ENCODE results near the gene WNT10A. TPM values are rescaled to one million over a fixed set of nuclear protein-coding genes. Genes with fewer than 3 reads are reported as not detected.
A peak's percentile ranks its signal among the peaks of the same experiment; 100 is the strongest.

WNT10A gene
- total RNA-seq, 1 donor from 2014 or later = not detected

DNA sequence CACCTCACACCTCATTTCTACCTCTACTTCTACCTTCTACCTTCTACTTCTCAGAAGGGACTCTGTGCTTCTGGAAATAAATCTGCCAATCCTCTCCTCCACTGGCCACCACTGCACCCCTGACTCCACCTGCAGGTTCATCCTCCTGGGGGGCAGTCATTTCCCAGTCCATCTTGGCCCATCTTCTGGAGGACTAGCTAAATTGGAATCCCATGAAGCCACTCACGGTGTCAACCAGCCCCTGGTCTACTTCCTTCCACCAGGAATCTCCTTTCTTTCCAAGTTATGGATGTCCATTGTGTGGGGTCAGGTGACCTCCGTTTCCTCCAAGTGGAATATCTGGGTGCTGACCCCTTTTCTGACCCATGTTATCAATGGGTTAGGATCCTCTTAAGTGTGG, 3.9 kb downstream of the WNT10A start:
- Histone ChIP-seq H3K27me3 (peaks cover 100% of the 10 kb centered on the region), H4K20me1 (ENCODE audit: low read depth) (peaks cover 29% of the 10 kb centered on the region), H3K27ac (no peak overlapping the region), H3K4me3 (no peak overlapping the region), H3K9me3 (ENCODE audit: low read depth) (no peaks in the 10 kb centered on the region), H3K4me2 (no peak overlapping the region), H3K79me2 (ENCODE audit: low read depth) (no peaks in the 10 kb centered on the region), H2AFZ (replicated peaks) (no peak overlapping the region), H3K36me3 (no peaks in the 10 kb centered on the region), H3K9ac (no peak overlapping the region), H3F3A (ENCODE audit: low read depth) (peaks cover 4% of the 10 kb centered on the region), H3K4me1 (peaks cover 9% of the 10 kb centered on the region)
- Mint-ChIP-seq H3K9me3 (peaks cover 4% of the 10 kb centered on the region), H3K27me3 (ENCODE audit: insufficient read depth, low read depth) (peaks cover 74% of the 10 kb centered on the region), H3K36me3 (no peaks in the 10 kb centered on the region), H3K4me1 (peaks cover 23% of the 10 kb centered on the region), H3K27ac (no peak overlapping the region), H3K4me3 (peak overlapping the region; percentile 59)
- TF ChIP-seq, protein P1, sequence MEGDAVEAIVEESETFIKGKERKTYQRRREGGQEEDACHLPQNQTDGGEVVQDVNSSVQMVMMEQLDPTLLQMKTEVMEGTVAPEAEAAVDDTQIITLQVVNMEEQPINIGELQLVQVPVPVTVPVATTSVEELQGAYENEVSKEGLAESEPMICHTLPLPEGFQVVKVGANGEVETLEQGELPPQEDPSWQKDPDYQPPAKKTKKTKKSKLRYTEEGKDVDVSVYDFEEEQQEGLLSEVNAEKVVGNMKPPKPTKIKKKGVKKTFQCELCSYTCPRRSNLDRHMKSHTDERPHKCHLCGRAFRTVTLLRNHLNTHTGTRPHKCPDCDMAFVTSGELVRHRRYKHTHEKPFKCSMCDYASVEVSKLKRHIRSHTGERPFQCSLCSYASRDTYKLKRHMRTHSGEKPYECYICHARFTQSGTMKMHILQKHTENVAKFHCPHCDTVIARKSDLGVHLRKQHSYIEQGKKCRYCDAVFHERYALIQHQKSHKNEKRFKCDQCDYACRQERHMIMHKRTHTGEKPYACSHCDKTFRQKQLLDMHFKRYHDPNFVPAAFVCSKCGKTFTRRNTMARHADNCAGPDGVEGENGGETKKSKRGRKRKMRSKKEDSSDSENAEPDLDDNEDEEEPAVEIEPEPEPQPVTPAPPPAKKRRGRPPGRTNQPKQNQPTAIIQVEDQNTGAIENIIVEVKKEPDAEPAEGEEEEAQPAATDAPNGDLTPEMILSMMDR (IDR thresholded peaks at IDR 0.05) = no peak
- TF ChIP-seq EZH2 (IDR thresholded peaks at IDR 0.05) (no peak), EZH2phosphoT487 (IDR thresholded peaks at IDR 0.05) (no peak)
- no peak for DNase-seq (ENCODE audit: low spot score)

DNA sequence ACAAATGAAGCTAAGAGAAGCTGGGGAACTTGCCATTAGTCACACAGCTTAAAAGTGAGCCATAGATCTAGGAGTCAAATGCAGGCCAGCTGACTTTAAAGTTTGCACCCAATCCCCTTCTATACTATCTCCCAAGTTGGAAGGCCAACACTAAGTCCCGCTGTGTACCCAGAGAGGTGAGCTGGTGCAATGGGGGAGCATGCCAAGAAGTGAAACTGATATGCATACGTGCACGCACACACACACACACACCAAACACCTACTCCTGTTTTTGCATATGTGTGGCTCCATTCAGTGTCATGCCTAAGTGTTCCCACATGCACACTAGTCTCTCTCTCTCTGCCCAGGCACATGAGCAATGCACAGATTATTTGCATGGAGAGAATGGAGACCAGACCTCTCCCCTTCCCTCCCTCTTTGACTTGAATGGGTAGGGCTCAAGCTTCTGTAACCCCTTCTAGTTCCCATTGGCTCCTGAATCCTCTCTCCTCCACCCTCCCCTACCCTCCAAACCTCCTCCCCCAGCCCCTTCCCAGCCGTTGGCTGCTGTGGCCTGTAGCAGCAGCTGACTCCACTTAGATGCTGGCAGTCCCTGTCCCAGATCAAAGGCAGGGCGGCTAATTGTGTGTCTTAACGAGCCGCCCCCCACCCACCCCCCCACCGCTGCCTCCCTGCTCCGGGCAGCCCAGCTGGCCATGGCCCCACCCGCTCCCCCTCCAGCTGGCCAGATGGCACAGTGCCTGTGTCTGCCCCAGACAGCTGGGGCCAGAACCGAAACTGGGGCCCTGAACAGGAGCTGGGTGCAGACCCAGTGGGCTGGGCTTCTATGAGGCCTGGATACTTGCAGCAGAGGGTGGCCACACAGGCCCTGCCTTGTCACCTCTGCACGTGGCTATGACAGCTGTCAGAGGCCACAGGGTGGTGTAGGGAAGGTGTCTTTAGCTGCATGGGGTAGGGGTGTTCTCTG, 5.6 kb downstream of the WNT10A start:
- Mint-ChIP-seq H3K36me3 (no peaks in the 10 kb centered on the region), H3K27me3 (ENCODE audit: insufficient read depth, low read depth) (peaks cover 72% of the 10 kb centered on the region), H3K4me1 (peaks cover 20% of the 10 kb centered on the region), H3K9me3 (peaks cover 4% of the 10 kb centered on the region), H3K27ac (no peak overlapping the region), H3K4me3 (no peak overlapping the region)
- no peaks in the 10 kb centered on the region for H3K79me2 ChIP-seq (ENCODE audit: low read depth)
- H3K27me3 ChIP-seq = peaks cover 100% of the 10 kb centered on the region
- H3K27ac ChIP-seq = no peak overlapping the region
- H3K4me2 ChIP-seq = no peak overlapping the region
- H3K9ac ChIP-seq = no peak overlapping the region
- H3K4me1 ChIP-seq = no peaks in the 10 kb centered on the region
- no peak overlapping the region for H3K4me3 ChIP-seq
- H3F3A ChIP-seq (ENCODE audit: low read depth) = no peaks in the 10 kb centered on the region
- TF ChIP-seq EZH2 (IDR thresholded peaks at IDR 0.05) = peak; percentile 22
- TF ChIP-seq EZH2phosphoT487 (IDR thresholded peaks at IDR 0.05) = no peak
- H3K36me3 ChIP-seq = no peaks in the 10 kb centered on the region
- no peak overlapping the region for H2AFZ ChIP-seq (replicated peaks)
- DNase-seq (ENCODE audit: low spot score) = peak; percentile 45
- peaks cover 22% of the 10 kb centered on the region for H4K20me1 ChIP-seq (ENCODE audit: low read depth)
- no peaks in the 10 kb centered on the region for H3K9me3 ChIP-seq (ENCODE audit: low read depth)

DNA sequence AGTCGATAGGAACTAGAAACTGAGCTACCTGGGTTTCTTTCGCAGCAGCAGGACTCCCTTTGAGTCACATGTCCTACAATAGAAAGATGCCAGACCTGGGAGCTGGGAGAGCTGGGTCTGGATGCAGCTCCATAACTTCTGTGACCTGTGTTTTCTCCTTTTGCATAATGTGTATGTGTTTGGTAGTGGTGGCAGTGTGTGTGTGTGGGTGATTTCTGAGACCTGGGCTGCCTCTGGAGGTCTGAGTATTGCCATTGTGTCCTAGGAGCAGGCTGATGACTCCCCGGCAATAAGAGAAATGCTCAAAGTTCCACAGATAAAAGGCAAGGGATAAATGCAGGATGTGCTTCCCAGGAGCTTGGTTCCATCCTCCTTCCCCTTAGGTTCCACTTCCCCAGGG, 6.4 kb downstream of the WNT10A start:
- no peaks in the 10 kb centered on the region for H3K79me2 ChIP-seq (ENCODE audit: low read depth)
- H3F3A ChIP-seq (ENCODE audit: low read depth) = no peaks in the 10 kb centered on the region
- no peaks in the 10 kb centered on the region for H3K4me1 ChIP-seq
- no peak overlapping the region for H3K27ac ChIP-seq
- Mint-ChIP-seq H3K27ac (no peak overlapping the region), H3K4me3 (peak overlapping the region; percentile 8), H3K9me3 (no peaks in the 10 kb centered on the region), H3K36me3 (no peaks in the 10 kb centered on the region), H3K4me1 (peaks cover 15% of the 10 kb centered on the region), H3K27me3 (ENCODE audit: insufficient read depth, low read depth) (peaks cover 72% of the 10 kb centered on the region)
- no peak overlapping the region for H3K4me2 ChIP-seq
- no peaks in the 10 kb centered on the region for H3K9me3 ChIP-seq (ENCODE audit: low read depth)
- no peaks in the 10 kb centered on the region for H3K36me3 ChIP-seq
- H3K9ac ChIP-seq = no peak overlapping the region
- no peak for DNase-seq (ENCODE audit: low spot score)
- TF ChIP-seq, protein P1 (IDR thresholded peaks at IDR 0.05) = no peak
- TF ChIP-seq EZH2phosphoT487 (IDR thresholded peaks at IDR 0.05) (no peak), EZH2 (IDR thresholded peaks at IDR 0.05) (no peak)
- H2AFZ ChIP-seq (replicated peaks) = no peak overlapping the region
- H3K4me3 ChIP-seq = no peak overlapping the region
- peaks cover 100% of the 10 kb centered on the region for H3K27me3 ChIP-seq
- H4K20me1 ChIP-seq (ENCODE audit: low read depth) = peaks cover 20% of the 10 kb centered on the region

DNA sequence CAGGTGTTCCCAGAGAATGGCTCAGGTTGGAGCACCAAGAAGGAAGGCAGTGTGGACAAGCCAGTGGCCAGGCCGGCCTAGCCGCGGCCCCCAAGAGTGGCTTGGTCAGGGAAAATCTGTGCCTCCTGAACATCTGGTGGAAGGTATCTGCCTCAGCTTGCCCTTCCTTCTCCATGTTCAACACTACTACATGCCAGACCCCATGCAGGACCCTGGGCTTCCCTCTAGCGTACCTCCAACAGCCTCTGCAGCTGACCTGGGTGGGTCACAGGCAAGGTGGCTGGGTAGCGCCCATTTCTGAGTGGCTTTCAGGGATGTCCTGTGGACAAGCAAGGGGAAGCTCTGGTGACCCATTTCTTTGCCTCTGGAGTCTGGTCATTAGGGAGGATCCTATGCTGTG, 7.7 kb downstream of the WNT10A start:
- H2AFZ ChIP-seq (replicated peaks) = no peak overlapping the region
- TF ChIP-seq EZH2phosphoT487 (IDR thresholded peaks at IDR 0.05) (no peak), EZH2 (IDR thresholded peaks at IDR 0.05) (no peak)
- TF ChIP-seq, protein P1 (IDR thresholded peaks at IDR 0.05) = no peak
- Mint-ChIP-seq H3K4me1 (peaks cover 12% of the 10 kb centered on the region), H3K27ac (no peak overlapping the region), H3K4me3 (no peak overlapping the region), H3K9me3 (no peaks in the 10 kb centered on the region), H3K27me3 (ENCODE audit: insufficient read depth, low read depth) (peaks cover 64% of the 10 kb centered on the region), H3K36me3 (no peaks in the 10 kb centered on the region)
- H3K79me2 ChIP-seq (ENCODE audit: low read depth) = no peaks in the 10 kb centered on the region
- no peak overlapping the region for H3K9ac ChIP-seq
- H4K20me1 ChIP-seq (ENCODE audit: low read depth) = peaks cover 12% of the 10 kb centered on the region
- DNase-seq (ENCODE audit: low spot score) = no peak
- H3K4me1 ChIP-seq = no peaks in the 10 kb centered on the region
- H3K4me2 ChIP-seq = no peak overlapping the region
- peaks cover 100% of the 10 kb centered on the region for H3K27me3 ChIP-seq
- H3K4me3 ChIP-seq = no peak overlapping the region
- H3K9me3 ChIP-seq (ENCODE audit: low read depth) = no peaks in the 10 kb centered on the region
- no peaks in the 10 kb centered on the region for H3K36me3 ChIP-seq
- H3K27ac ChIP-seq = no peak overlapping the region
- no peaks in the 10 kb centered on the region for H3F3A ChIP-seq (ENCODE audit: low read depth)
